ENCODE data around the gene PLCH2.

- TF ChIP-seq CTCF (IDR thresholded peaks at IDR 0.05): no peak
- TF ChIP-seq POLR2A (IDR thresholded peaks at IDR 0.05): no peak
Measured at GRCh38 chr1:2472109-2472508, 4.0 kb upstream of the PLCH2 start.

Measured in body of pancreas (tissue), 4 donors.